ENCODE data around the gene MYO15A.

The MYO15A gene

DNA sequence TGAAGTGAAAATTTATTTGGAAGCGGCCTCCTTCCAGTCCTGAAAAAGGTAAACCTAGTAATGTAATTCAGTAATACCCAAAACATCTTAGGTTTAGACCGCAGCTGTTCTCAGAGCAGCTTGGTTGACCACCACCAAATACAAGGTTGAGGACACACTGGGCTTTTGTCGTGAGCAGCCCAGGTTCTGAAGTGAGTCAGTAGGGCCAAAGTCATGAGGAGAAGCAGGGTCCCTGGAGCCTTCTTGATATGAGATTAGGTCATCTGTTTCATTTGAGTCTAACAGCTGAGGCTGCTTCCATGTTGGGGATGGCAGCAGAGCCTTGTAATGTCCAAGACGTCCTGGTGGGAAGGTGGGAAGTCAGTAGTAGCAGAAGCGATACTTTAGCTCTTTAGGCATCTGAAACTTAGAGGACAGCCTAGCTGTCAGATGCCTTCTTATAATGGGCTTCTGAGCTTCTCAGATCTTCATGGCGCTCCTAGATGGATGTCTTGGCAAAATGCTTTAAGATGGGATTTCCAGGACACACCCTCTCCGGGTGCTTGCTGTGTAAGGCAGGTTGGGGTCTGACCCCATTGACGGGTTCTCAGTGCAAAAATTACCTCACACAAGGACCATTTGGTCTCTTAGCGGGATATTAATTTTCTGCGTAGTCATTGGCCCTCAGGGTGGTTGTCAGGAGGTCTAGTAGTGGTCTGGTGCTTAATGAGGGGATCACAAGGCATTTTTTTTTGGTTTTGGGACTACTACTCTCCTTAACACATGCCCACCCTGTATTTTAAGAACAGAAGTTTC lies 77.5 kb downstream of the MYO15A start:
- TF ChIP-seq, protein P1, sequence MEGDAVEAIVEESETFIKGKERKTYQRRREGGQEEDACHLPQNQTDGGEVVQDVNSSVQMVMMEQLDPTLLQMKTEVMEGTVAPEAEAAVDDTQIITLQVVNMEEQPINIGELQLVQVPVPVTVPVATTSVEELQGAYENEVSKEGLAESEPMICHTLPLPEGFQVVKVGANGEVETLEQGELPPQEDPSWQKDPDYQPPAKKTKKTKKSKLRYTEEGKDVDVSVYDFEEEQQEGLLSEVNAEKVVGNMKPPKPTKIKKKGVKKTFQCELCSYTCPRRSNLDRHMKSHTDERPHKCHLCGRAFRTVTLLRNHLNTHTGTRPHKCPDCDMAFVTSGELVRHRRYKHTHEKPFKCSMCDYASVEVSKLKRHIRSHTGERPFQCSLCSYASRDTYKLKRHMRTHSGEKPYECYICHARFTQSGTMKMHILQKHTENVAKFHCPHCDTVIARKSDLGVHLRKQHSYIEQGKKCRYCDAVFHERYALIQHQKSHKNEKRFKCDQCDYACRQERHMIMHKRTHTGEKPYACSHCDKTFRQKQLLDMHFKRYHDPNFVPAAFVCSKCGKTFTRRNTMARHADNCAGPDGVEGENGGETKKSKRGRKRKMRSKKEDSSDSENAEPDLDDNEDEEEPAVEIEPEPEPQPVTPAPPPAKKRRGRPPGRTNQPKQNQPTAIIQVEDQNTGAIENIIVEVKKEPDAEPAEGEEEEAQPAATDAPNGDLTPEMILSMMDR (IDR thresholded peaks at IDR 0.05), result no peak
- H3K9ac ChIP-seq, result no peak overlapping the region
- no peaks in the 10 kb centered on the region for H3K36me3 ChIP-seq (ENCODE audit: control insufficient read depth, insufficient read depth, low read length)
- no peak overlapping the region for H3K27ac ChIP-seq
- peaks cover 50% of the 10 kb centered on the region for H3K4me1 ChIP-seq
- H3K9me3 ChIP-seq (ENCODE audit: control insufficient read depth, low read length), result no peaks in the 10 kb centered on the region
- peak overlapping the region; percentile 90 for H3K4me3 ChIP-seq (ENCODE audit: low read depth, low read length)
- H3K27me3 ChIP-seq (ENCODE audit: control insufficient read depth, insufficient read depth, low read length), result no peaks in the 10 kb centered on the region
- no peak overlapping the region for H2AFZ ChIP-seq
- peak overlapping the region; percentile 99 for H3K4me2 ChIP-seq (ENCODE audit: low read length)
- H3K79me2 ChIP-seq, result peaks cover 66% of the 10 kb centered on the region

GRCh38 chr17:18186627-18186982 lies 78.0 kb downstream of the MYO15A start:
- TF ChIP-seq, protein P1 (IDR thresholded peaks at IDR 0.05), result no peak
- peak overlapping the region; percentile 99 for H3K4me2 ChIP-seq (ENCODE audit: low read length)

DNA sequence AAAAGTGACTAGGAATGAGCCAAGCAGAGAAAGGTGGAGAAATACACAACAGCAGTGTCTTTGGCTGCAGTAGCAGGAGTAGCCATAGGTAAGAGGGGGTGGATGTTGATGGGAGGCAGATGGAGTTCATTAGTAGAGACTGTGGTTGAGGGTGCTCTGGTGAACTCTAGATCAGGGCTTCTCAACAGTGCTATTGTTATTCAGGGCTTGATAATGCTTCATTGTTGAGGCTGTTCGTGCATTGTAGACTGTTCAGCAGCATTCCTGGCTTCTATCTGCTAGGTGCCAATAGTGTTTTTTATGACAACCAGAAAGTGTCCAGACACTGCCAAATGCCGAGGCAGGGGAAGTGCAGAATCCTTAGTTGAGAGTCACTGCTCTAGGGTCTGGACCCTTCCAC lies 78.7 kb downstream of the MYO15A start:
- H3K9ac ChIP-seq, result no peak overlapping the region
- no peak overlapping the region for H3K27ac ChIP-seq
- H3K4me2 ChIP-seq (ENCODE audit: low read length), result peak overlapping the region; percentile 99
- peaks cover 57% of the 10 kb centered on the region for H3K4me1 ChIP-seq
- peak overlapping the region; percentile 90 for H3K4me3 ChIP-seq (ENCODE audit: low read depth, low read length)
- no peak overlapping the region for H2AFZ ChIP-seq
- no peaks in the 10 kb centered on the region for H3K27me3 ChIP-seq (ENCODE audit: control insufficient read depth, insufficient read depth, low read length)
- H3K9me3 ChIP-seq (ENCODE audit: control insufficient read depth, low read length), result no peaks in the 10 kb centered on the region
- peaks cover 76% of the 10 kb centered on the region for H3K79me2 ChIP-seq
- H3K36me3 ChIP-seq (ENCODE audit: control insufficient read depth, insufficient read depth, low read length), result no peaks in the 10 kb centered on the region
- TF ChIP-seq, protein P1 (IDR thresholded peaks at IDR 0.05), result no peak

More at GRCh38 chr17:18186627-18186982, 78.0 kb downstream of the MYO15A start:
- Histone ChIP-seq H3K4me1 (peaks cover 56% of the 10 kb centered on the region), H2AFZ (no peak overlapping the region), H3K79me2 (peaks cover 70% of the 10 kb centered on the region), H3K4me3 (ENCODE audit: low read depth, low read length) (peak overlapping the region; percentile 90), H3K36me3 (ENCODE audit: control insufficient read depth, insufficient read depth, low read length) (no peaks in the 10 kb centered on the region), H3K9me3 (ENCODE audit: control insufficient read depth, low read length) (no peaks in the 10 kb centered on the region), H3K9ac (no peak overlapping the region), H3K27me3 (ENCODE audit: control insufficient read depth, insufficient read depth, low read length) (no peaks in the 10 kb centered on the region), H3K27ac (no peak overlapping the region)

DNA sequence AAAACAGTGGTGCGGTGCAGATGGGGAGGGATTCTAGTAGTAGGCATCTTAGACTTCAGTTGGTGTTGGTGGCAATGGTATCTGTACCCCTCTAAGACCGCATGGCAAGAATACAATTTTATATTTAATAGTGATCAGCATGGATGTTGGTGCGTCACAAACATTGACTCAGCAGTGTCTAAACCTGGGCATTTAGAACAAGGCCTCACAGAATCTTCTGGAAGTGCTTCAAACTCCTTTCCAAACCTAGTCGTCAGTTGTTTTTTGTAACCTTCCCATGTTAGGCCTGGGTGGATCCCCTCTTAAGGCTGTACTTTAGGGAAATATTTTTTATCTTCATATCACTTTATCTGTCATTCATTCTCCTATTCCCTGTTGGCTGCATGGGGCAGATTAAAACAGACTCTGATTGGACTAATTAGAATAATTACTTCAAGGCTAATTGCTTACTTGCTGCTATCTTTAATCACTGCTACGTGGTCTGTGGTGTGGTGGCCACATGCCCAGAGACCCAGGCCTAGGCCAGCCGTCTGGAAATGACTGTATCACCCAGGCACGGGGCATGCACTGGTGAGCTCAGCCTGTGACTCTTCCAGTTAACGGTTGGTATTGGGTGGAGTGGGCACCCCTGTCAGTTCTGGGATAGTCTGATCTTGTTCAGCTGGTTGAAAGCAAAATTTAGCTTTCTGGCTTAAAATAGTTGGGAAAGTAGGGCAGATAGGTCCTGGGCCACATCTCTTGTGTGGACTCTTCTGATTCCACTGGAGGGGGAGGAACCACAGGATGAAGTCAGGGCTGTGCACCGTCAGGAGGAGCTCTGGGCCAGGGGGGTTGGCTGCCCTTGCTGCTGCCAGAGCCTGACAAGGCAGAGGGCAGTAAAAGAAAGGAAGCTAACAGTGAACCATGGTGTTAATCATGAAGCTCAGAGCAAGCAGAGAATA lies 79.5 kb downstream of the MYO15A start:
- H3K27ac ChIP-seq, result no peak overlapping the region
- no peaks in the 10 kb centered on the region for H3K36me3 ChIP-seq (ENCODE audit: control insufficient read depth, insufficient read depth, low read length)
- H3K79me2 ChIP-seq, result peaks cover 82% of the 10 kb centered on the region
- no peaks in the 10 kb centered on the region for H3K27me3 ChIP-seq (ENCODE audit: control insufficient read depth, insufficient read depth, low read length)
- no peak overlapping the region for H3K9ac ChIP-seq
- H3K4me3 ChIP-seq (ENCODE audit: low read depth, low read length), result peak overlapping the region; percentile 35
- peak overlapping the region; percentile 13 for H3K4me2 ChIP-seq (ENCODE audit: low read length)
- peaks cover 54% of the 10 kb centered on the region for H3K4me1 ChIP-seq
- H3K9me3 ChIP-seq (ENCODE audit: control insufficient read depth, low read length), result no peaks in the 10 kb centered on the region
- H2AFZ ChIP-seq, result no peak overlapping the region
- TF ChIP-seq, protein P1 (IDR thresholded peaks at IDR 0.05), result no peak
